HG02642 (cell line): Measurements from ENCODE around the gene MAP3K14.

ENCODE experiments used
- ATAC-seq: cut with Tn5 transposase; IDR thresholded peaks from one replicate; pipeline ENCODE4 v1.9.1; 2021; ENCODE audit warnings: mild to moderate bottlenecking; ENCODE audit not compliant: unreplicated experiment, poor library complexity

The MAP3K14 gene

GRCh38 chr17:45243750-45244149 lies 73.1 kb downstream of the MAP3K14 start:
- ATAC-seq: no peak

- ATAC-seq: no peak
Measured at GRCh38 chr17:45242029-45242414, 74.8 kb downstream of the MAP3K14 start.

- no peak for ATAC-seq
Measured at GRCh38 chr17:45241328-45242028, 75.3 kb downstream of the MAP3K14 start.

DNA sequence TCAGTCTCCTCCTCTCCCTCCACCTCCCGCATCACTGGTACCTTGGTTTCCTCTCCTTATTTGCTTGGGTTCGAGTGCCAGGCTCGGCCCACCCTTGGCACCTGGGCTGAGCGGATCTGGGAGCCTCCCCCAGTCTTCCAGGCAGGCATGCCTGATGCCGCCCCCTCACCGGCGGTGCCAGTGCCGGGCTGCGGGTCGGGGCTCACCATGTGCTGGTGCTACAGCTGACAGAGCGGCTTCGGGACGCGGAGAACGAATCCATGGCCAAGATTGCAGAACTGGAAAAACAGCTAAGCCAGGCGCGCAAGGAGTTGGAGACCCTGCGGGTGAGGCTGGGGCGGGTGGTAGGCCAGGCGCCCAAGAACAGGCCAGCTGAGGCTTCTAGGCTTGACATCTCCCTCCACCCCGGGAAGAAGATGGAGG lies 75.9 kb downstream of the MAP3K14 start:
- ATAC-seq: no peak

GRCh38 chr17:45238155-45238774 lies 78.6 kb downstream of the MAP3K14 start:
- no peak for ATAC-seq

DNA sequence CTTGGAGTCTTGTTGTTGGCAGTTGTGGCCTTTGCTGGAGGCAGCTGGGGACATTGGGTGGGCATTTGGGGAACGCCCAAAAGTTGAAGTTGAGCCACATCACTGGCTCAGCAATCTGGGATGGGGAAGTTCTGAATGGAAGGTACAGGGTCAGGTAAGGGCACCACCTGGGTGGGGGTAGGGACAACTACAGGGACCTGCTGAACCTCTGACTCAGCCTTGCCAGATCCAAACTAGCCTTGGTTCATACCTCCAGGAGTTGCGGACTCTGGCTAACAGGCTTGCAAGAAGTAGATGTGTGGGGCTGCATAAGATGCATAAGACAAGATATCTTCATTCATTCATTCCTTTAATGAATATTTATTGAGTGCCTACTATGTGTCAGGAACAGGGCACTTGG lies 79.1 kb downstream of the MAP3K14 start:
- ATAC-seq: no peak

- no peak for ATAC-seq
Measured at GRCh38 chr17:45236282-45236606, 80.6 kb downstream of the MAP3K14 start.

DNA sequence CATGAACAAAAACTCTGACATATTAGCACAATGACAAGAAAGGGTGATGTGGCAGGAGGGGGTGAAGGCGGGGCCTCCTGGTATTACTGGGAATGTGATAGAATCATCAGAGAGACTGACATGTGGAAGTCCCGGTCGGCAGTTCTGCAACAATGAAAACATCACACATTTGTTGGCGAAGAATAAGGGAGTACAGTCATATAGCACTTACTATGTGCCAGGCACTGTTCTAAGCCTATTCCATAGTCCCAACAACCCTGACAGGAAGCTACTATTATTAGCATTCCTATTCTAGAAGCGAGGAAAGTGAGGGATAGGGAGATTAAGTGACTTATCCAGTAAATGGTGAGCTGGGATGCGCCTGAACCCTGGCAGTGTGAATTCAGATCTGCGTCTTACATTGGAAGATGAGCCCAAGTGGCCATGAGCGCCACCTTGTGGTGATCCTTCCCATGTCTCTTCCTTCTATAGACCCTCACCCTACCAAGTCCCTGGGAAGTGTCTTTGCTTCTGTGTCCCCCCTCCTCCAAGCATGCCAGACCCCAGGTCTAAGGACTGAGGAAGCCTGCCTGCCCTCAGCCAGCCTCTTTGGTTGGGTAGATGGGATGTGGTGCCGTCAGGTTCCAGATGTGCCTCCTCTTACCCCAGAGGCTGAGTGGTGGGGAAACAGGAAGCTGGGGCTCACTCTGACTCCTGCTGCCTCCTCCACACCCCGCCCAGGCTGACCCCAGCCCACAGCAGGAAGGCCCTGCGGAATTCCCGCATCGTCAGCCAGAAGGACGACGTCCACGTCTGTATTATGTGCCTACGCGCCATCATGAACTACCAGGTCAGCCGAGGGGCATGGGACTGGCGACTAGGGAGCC lies 81.2 kb downstream of the MAP3K14 start:
- no peak for ATAC-seq

GRCh38 chr17:45234641-45235415 lies 82.0 kb downstream of the MAP3K14 start:
- no peak for ATAC-seq

DNA sequence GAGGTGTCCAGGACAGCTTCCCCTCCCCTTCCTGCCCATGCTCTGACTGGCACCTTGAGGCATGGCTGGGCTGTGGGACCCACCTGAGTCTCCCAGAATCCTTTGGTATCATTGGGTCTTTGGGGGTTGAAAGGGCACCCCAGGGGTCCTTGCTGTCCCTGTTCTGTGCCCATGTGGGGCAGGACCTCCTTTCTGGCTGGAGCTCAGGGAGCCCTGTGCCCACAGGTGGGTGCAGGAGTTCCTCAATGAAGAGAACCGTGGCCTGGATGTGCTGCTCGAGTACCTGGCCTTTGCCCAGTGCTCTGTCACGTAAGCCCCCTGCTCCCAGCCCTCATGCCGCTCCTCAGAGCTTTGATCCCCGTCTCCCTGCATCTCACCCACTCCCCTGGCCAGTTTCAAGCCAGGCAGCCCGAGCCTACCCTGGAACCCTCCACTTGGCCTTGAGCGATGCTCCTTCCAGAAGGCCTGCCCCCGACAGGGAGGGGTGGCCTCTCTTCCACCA lies 83.3 kb downstream of the MAP3K14 start:
- ATAC-seq: no peak

- ATAC-seq: no peak
Measured at GRCh38 chr17:45232514-45233422, 84.1 kb downstream of the MAP3K14 start.

DNA sequence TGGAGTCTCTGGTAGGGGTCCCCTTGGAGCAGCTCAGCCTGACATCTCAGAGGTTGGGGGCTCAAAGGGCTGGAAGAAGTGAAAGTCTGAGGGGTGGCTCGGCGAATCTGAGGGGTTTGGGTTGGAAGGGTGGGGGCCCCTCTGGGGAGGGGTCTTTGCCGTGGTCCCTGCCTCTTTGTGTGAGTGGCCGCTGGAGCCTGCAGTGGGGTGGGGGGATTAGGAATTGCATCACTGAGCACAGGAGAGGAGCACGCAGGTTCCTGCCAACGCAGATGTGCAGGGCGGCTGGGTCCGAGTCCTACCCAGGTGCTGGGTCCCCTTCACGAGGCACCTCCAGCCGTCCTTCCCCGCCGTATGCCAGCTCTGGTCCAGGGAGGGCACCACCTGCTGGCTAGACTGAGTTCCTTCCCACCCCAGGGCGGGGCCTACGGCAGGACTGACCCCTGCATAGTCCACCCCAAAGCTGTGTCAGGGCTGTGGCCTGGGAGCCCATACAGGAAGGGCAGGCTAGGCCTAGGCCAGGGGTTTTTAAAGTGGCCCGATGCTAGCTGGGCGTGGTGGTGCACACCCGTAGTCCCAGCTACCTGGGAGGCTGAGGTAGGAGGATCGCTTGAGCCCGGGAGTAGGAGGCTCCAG lies 85.2 kb downstream of the MAP3K14 start:
- no peak for ATAC-seq

DNA sequence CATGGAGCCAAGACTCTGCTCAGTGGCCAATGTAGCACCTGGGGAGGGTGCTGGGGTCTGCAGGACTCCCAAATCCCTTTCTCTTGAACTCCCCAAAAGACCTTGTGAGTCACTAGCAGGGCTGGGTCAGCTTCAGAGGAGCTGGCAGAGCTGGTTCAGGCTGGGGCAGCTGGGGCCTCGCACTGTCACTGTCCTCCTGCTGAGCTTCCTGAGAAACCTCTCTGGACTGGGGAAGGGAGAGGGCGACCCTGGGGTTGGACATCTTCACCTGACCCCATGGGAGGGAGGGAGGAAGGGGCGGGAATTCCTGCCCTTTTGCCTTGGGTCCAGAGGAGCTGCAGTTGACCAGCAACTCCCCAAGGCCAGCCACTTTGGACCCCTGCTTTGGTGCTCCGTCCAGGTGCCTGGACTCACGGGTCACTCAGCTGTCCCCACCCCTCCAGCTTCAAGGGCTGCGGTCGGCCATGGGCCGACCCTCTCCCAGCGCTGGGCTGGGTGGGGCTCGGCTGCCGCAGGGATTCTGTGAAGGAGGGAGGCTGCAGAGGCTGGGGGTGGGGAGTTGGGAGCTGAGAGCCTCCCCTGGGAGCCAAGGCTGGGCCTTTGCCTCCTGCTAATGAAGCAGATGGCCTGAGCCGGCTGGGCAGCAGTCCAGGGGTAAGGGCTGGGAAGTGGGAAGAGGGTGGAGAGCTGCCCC lies 85.9 kb downstream of the MAP3K14 start:
- no peak for ATAC-seq

- no peak for ATAC-seq
Measured at GRCh38 chr17:45230410-45230786, 86.4 kb downstream of the MAP3K14 start.

DNA sequence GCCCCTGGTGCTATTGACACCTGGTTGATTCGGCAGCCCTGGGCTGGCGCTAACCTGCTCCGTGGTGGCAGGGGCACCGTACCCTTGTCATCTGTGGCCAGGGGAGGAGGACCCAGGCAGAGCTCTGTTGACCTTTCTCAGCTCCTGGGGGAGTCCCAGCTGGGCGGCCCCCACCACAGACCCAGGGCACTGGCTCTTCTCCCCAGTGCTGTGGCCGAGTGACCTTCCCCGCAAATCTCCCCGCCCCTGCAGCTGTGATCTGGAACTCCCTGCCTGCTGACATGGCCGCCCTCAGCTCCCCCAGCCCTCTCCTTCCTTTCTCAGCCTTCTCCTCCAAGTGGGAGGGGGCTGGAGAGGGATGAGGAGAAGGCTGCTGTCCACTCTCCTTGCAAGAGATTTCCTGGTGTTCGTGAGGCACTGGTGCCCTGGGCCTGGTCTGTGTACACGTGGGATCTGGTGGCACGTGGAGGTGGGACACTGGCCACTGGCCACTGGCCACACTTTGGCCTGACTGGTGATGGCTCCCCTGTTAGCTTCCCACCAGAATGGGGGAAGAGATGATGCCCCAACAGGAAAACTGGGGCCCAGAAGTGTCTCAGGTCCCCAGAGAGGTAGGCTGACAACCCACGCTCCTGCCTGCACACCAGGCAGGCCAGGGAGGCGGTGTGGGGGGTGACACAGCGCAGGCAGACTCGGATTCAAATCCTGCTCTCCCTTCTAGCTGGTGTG lies 87.0 kb downstream of the MAP3K14 start:
- ATAC-seq: no peak

DNA sequence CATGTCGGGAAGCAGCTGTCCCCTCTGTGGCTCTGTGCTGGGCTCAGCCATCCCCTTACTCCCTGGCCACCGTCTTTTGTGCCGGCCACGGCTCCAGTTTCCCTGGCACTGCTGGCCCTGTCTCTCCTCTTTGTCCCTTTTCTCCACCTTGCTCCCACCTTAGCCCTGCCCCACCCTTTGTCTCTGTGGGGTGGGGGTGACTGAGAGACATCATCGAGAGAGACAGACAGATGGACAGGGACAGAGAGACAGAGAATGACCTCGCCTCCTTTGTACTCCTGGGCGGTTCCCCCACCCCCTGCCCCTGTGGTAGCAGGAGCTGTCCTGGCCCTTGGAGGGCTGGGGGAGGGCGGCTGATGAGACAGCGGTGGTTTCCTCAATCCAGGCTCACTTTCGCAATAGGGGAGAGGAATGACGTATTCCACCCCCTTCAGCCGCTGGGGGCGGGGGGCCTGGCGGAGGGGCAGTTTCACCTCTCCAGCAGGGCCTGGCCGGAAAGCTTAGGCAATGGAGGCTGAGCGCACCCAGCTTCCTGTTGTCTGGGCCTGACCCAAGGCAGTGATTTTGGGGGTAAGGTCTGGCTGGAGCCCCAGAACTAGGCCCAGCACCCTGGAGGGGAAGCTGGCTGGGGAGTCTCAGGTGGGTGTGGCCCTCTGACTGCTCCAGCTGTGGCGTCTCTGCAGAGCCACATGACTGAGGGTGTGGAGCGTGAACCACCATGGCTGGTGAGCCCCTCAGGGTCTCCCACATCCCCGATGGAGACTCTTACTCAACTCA lies 87.9 kb downstream of the MAP3K14 start:
- peak; percentile 35 for ATAC-seq
